HFFc6 (cell line): ENCODE data around the gene AP2A1. TPM values are rescaled to one million over a fixed set of nuclear protein-coding genes. Genes with fewer than 3 reads are reported as not detected.
"Not testable (repeated sequence)": the region's sequence is repeated elsewhere in the genome, so short reads cannot be mapped to it uniquely, and the experiment has no call there.

Source experiments
- DNase-seq: peaks from one replicate; pipeline ENCODE4 v3.0.0-alpha.2; 2018
- H3K27ac Mint-ChIP-seq: 2 replicates; pipeline ENCODE4 v1.8.0; 2020; ENCODE audit warnings: mild to moderate bottlenecking, mixed read lengths
- H3K27me3 Mint-ChIP-seq: 2 replicates; pipeline ENCODE4 v1.8.0; 2021; ENCODE audit warnings: mild to moderate bottlenecking, moderate library complexity, mixed read lengths; ENCODE audit not compliant: insufficient read depth
- H3K36me3 Mint-ChIP-seq: 2 replicates; pipeline ENCODE4 v1.8.0; 2021; ENCODE audit warnings: low read depth, mixed read lengths
- H3K4me1 Mint-ChIP-seq: 2 replicates; pipeline ENCODE4 v1.8.0; 2020; ENCODE audit warnings: low read depth, mixed read lengths
- H3K4me3 Mint-ChIP-seq: 2 replicates; pipeline ENCODE4 v1.8.0; 2020; ENCODE audit warnings: mild to moderate bottlenecking, moderate library complexity, mixed read lengths
- H3K9me3 Mint-ChIP-seq: 2 replicates; pipeline ENCODE4 v1.8.0; 2020; ENCODE audit warnings: mild to moderate bottlenecking, mixed read lengths
- total RNA-seq, 6 experiments: library from RNA; stranded (reverse); fragmentation: NEBNext Ultra II Directional; extraction: Animal tissue kit (Norgen Biotek cat#: 25700); gene quantifications; 2 replicates in 1 of 6; 3 replicates in 5 of 6; pipeline ENCODE4 v1.2.3, GENCODE V29; 2021
- TF ChIP-seq, protein P1 (sequence below): fragments of 200-600 bp; sonication (generic); IDR thresholded peaks from 2 replicates; pipeline ENCODE4 v1.5.0; 2021; ENCODE audit warnings: antibody characterized with exemption, mild to moderate bottlenecking

AP2A1 gene
- total RNA-seq, 6 experiments from 2014 or later: 145 to 177 (median 162) TPM

DNA sequence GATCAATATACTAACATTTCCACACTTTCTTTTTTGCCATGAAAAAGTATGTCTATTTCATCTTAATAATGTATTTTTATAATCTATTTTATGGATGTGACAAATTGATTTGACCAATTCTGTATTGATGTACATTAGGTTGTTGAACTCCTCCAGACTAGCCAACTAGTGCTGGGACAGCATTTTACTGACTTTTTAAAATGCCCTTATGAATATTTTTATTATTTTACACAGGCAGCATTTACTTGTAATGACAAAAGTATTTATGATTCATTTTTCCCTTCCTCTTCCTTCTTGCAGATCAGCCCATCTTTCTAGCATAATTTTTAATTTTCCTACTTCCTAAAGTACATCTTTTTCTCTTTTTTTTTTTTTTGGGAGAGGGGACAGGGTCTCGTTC is 47.2 kb downstream of the AP2A1 start:
- Mint-ChIP-seq H3K4me1 (peaks cover 34% of the 10 kb centered on the region), H3K27ac (peak overlapping the region; percentile 99), H3K36me3 (no peaks in the 10 kb centered on the region), H3K4me3 (peak overlapping the region; percentile 93), H3K27me3 (peaks cover 12% of the 10 kb centered on the region), H3K9me3 (no peaks in the 10 kb centered on the region)
- no peak for DNase-seq
- TF ChIP-seq, protein P1, sequence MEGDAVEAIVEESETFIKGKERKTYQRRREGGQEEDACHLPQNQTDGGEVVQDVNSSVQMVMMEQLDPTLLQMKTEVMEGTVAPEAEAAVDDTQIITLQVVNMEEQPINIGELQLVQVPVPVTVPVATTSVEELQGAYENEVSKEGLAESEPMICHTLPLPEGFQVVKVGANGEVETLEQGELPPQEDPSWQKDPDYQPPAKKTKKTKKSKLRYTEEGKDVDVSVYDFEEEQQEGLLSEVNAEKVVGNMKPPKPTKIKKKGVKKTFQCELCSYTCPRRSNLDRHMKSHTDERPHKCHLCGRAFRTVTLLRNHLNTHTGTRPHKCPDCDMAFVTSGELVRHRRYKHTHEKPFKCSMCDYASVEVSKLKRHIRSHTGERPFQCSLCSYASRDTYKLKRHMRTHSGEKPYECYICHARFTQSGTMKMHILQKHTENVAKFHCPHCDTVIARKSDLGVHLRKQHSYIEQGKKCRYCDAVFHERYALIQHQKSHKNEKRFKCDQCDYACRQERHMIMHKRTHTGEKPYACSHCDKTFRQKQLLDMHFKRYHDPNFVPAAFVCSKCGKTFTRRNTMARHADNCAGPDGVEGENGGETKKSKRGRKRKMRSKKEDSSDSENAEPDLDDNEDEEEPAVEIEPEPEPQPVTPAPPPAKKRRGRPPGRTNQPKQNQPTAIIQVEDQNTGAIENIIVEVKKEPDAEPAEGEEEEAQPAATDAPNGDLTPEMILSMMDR: no peak

DNA sequence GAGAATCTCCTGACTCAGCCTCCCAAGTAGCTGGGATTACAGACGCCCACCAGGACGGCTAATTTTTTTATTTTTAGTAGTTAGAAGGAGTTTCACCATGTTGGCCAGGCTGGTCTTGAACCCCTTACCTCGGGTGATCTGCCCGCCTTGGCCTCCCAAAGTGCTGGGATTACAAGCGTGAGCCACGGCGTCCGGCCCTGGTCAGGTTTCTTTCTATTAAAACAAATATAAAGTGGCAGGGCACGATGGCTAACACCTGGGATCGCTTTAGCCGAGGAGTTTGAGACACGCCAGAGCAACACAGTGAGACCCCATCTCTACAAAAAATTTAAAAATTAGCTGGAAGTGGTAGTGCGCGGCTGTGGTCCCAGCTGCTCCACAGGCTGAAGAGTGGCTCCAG is 49.8 kb downstream of the AP2A1 start:
- no peak for DNase-seq
- Mint-ChIP-seq H3K27ac (peak overlapping the region; percentile 100), H3K36me3 (no peaks in the 10 kb centered on the region), H3K9me3 (no peaks in the 10 kb centered on the region), H3K4me1 (peaks cover 39% of the 10 kb centered on the region), H3K4me3 (peak overlapping the region; percentile 97; the same call in 1 of the 2 replicates), H3K27me3 (peaks cover 3% of the 10 kb centered on the region)
- TF ChIP-seq, protein P1: no peak

DNA sequence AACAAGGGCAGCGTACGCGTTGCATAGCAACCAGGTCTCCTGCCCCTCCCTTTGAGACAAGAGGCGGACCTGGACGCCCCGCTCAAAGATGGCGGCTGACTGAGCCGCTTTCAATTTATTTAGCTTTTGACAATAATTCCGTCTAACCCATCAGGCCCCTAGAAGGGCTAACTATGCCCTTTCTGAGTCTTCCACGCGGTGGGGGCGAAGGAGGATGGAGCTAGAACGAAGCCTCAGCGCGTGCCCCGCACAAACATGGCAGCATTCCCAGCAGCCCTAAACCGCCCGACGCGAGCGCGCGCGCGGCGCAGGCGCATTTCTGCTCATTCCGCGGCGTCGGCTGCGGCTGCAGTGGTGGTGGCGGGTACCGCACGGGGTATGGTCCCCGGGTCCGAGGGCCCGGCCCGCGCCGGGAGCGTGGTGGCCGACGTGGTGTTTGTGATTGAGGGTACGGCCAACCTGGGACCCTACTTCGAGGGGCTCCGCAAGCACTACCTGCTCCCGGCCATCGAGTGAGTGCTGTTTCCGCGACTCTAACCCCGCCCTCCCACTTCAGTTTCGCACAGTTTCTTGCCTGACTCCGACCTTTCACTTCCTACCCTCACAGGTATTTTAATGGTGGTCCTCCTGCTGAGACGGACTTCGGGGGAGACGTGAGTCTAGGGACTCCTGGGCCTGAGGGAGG is 51.3 kb downstream of the AP2A1 start, which contains the start of gene MED25:
TSS of gene MED25 (plus strand) at position 326 of the 685 bp plus-strand sequence. CDS start at position 379, 53 bp downstream.
- peak; percentile 75 for DNase-seq
- TF ChIP-seq, protein P1: peak; percentile 40; the same call in 1 of the 2 replicates
- Mint-ChIP-seq H3K27me3 (peaks cover 3% of the 10 kb centered on the region; the same call in 1 of the 2 replicates), H3K9me3 (no peaks in the 10 kb centered on the region), H3K4me3 (peak within 1 kb of the TSS; percentile 97), H3K4me1 (peaks cover 27% of the 10 kb centered on the region), H3K27ac (peak within 1 kb of the TSS; percentile 100), H3K36me3 (no peaks in the 10 kb centered on the region)

DNA sequence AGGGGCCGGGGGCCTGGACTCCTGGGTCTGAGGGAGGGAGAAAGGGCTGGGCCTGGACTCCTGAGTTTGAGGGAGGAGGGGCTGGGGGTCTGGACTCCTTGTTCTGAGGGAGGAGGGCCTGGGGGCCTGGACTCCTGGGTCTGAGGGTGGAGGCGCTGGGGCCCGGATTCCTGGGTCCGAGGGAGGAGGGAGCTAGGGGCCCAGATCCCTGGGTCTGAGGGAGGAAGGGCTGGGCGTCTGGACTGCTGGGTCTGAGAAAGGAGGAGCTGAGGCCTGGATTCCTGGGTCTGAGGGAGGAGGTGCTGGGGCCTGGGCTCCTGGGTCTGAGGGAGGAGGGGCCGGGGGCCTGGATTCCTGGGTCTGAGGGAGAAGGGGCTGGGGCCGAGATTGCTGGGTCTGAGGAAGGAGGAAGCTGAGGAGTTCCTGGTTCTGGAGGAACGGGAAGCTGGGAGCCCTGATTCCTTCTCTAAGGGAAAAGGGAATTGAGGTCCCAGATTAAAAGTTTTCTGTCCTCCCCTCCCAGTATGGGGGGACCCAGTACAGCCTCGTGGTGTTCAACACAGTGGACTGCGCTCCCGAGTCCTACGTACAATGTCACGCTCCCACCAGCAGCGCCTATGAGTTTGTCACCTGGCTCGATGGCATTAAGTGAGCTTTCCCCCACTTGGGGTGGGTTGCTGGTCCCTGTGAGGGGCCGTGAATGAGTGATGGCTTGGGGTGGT is 52.0 kb downstream of the AP2A1 start:
- peak overlapping the region; percentile 100 for H3K27ac Mint-ChIP-seq
- no peak for DNase-seq
- H3K36me3 Mint-ChIP-seq: no peaks in the 10 kb centered on the region
- H3K4me3 Mint-ChIP-seq: peak overlapping the region; percentile 97
- no peaks in the 10 kb centered on the region for H3K9me3 Mint-ChIP-seq
- peaks cover 3% of the 10 kb centered on the region; the same call in 1 of the 2 replicates for H3K27me3 Mint-ChIP-seq
- TF ChIP-seq, protein P1: no peak
- H3K4me1 Mint-ChIP-seq: peaks cover 25% of the 10 kb centered on the region

DNA sequence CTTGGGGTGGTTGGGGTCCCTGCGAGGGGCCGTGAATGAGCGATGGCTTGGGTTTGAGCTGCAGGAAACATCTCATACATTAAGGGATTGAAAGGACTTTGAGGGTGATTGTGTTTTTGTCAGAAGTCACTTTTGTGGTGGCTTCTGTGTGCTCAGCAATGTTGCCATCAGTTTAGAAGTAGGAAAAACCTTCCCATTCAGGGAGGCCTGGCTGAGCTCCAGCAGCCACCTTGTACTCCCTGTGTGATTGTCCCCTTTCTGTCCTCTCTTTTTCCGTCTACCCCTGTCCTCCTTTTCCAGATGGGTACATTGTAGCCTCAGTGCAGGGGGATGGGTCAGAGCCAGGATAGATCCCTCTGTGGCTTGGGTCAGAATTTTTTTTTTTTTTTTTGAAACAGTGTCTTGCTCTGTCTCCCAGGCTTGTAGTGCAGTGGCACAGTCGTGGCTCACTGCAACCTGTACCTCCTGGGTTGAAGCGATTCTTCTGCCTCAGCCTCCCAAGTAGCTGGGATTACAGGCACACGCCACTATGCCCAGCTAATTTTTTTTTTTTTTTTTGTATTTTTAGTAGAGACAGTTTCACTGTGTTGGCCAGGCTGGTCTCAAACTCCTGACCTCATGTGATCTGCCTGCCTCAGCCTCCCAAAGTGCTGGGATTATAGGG is 52.8 kb downstream of the AP2A1 start:
- H3K27me3 Mint-ChIP-seq, H3K36me3 Mint-ChIP-seq, DNase-seq, H3K9me3 Mint-ChIP-seq: not testable (repeated sequence)
- peak overlapping the region; percentile 97 for H3K4me3 Mint-ChIP-seq
- peak overlapping the region; percentile 100 for H3K27ac Mint-ChIP-seq
- H3K4me1 Mint-ChIP-seq: peaks cover 17% of the 10 kb centered on the region
